GM19043 (cell line): ENCODE results near the gene ZCCHC7.

Source experiments
- ATAC-seq: cut with Tn5 transposase; IDR thresholded peaks from one replicate; pipeline ENCODE4 v1.9.1; 2021; ENCODE audit warnings: low read depth; ENCODE audit not compliant: unreplicated experiment

The ZCCHC7 gene

GRCh38 chr9:37328556-37329227 is 208.3 kb downstream of the ZCCHC7 start:
- no peak for ATAC-seq

- ATAC-seq = no peak
Measured at GRCh38 chr9:37329576-37329975, 209.2 kb downstream of the ZCCHC7 start.

DNA sequence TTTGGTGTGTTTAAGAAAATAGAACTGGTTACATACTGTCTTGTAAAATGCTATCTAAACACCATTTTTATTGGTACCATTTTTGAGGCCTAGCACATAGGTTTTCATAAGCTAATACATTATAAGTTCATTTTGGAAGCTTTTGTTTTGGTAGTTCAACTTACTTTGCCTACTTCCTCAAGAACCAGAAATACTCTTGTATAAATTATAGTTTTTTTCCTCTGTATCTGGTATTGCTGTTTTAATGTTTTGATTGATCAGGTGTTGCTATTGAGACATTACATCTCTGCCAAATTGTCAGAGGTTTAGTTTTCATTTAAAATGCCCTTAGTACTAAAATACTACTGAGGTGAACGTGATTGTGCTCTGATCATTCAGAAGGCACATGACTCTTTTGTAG is 211.5 kb downstream of the ZCCHC7 start:
- ATAC-seq = no peak

GRCh38 chr9:37332578-37332977 is 212.2 kb downstream of the ZCCHC7 start:
- ATAC-seq = no peak

DNA sequence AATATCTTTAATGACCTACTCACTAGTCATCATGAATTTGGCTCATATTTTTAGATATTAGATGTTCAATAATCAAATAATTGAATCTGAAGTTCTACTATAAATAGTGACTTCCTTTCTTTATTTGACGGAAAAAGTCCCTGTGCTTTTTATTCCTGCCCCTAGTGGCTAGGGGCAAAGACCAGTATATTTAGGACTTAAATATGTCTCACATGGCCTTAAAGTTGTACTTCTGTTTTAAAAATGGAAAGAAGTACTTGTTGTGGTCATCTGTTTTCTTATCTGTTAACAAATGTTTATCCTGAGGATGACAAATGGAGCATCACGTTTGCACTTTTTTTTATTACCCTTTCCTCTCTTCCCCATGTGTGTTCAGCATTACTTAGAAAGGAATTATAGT is 212.9 kb downstream of the ZCCHC7 start:
- no peak for ATAC-seq

GRCh38 chr9:37335238-37335637 is 214.9 kb downstream of the ZCCHC7 start:
- ATAC-seq = no peak

- ATAC-seq = no peak
Measured at GRCh38 chr9:37336150-37336549, 215.8 kb downstream of the ZCCHC7 start.

- no peak for ATAC-seq
Measured at GRCh38 chr9:37337301-37337890, 217.0 kb downstream of the ZCCHC7 start.

DNA sequence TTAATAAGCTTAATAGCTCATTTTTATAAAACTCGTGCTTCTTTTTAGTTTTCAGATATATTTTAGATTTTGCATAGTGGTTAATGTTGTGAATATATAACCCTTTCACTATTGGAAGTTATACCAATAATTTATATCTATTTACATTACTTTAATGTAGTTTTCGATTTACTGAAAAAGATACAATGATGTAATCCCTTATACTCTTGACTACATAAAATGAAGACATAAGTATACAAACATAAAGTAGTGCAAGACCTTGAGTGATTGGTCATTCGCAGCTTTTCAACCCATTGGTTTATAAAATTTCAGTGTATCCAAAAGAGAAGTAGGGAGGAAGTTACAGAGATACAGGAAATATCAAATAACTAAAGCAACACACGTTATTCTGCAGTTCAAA is 217.8 kb downstream of the ZCCHC7 start:
- no peak for ATAC-seq

DNA sequence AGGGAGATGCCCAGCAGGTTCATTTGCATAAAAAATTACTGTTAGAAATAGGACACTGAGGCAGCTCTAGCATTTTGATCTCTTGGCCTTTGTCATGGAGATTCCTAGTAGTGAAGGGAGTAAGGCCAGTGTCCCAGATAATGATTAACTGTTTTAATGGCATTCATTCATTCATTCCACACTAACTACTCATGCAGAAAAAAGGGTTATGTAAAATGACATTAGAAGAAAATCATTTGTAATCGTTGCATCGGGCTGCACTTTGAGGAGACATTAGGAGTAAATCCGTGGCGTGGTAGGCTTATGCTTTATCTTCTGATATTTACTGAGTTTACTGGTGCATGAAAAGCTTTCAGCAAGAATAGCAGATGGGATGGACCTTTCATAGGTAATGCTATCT is 219.5 kb downstream of the ZCCHC7 start:
- ATAC-seq = no peak

DNA sequence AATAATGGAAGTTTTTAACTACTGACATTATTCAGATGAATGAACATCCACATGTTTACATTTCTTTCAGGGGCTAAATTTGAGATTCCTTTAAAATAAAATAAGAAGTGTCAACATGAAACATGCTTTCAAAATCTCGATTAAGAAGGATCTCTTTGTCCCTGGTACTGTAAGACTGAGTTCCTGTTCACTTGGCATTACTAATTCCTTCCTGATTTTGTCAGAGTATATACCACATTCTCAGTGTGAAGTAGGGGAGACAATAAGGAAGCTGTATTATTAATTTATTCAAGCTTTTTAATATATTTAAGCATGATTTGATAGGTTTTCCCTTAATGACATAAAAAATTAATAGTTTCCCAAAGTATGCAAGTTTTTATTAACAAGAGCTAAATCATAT is 220.6 kb downstream of the ZCCHC7 start:
- ATAC-seq = no peak

GRCh38 chr9:37341704-37342103 is 221.3 kb downstream of the ZCCHC7 start:
- no peak for ATAC-seq

DNA sequence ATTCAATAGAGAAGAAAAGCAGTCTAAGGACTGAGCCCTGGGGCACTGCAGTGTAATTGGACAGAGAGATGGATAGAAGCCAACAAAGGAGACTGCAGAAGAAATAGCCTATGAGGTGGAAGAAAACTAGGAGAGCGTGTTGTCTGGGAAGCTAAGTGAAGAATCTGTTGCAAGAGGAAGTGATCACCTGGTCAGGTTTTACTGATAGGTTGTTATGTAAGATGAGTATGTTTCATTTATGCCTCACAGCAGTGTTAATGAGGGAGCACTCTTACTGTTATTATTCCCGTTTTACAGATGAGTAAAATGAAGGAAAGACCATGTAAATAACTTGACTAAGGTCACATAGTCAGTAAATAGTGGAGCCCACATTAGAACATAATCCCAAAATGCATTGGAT is 222.1 kb downstream of the ZCCHC7 start:
- ATAC-seq = no peak

DNA sequence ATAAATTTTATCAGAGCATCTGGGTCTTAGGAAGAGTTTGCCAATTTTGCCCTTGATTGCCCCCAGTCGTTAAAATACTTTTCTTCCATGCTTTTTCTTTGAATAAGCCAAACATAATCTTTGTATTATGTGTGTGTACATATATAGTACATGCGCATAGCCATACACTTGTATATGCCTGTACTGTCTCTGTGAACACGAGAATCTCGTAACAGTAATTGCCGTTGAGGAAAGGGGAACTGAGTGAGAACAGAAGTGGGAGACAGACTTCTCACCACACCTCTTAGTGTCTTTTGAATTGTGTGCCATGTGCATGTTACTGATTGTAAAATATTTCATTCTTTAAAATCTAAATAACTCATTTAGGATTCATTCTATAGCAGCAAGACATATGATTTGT is 222.5 kb downstream of the ZCCHC7 start:
- no peak for ATAC-seq

DNA sequence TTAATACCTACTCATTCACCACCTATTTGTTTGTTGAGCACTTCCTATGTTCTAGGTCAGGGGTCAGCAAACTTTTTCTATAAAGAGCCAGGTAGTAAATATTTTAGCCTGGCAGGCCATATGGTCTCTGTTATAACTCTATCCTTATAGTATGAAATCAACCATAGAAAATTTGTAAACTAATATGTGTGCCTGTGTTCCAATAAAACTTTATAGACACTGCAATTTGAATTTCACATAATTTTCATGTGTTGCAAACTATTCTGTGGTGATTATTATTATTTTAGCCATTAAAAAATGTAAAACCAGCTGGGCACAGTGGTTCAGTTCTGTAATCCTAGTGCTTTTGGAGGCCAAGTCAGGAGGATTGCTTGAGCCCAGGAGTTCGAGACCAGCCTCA is 223.3 kb downstream of the ZCCHC7 start:
- ATAC-seq = no peak

GRCh38 chr9:37345038-37345437 is 224.7 kb downstream of the ZCCHC7 start:
- ATAC-seq = no peak

DNA sequence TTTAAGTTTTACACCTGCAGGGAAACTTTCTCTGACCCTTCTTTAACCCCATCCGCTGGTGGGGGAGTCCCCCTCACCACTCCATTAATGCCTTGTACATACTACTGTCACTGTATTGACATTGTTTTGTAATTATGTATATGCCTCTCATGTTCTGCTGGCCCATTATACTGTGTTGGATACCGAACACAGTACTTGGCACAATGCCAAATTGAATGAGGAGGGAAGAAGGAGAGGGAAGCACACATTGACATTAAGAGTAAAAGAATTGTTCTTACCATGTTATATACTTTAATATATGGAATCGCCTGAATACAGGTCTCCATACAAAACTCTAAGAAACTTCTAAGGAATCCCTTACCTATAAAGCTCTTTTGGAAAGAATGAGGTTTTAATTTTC is 228.5 kb downstream of the ZCCHC7 start:
- no peak for ATAC-seq

- no peak for ATAC-seq
Measured at GRCh38 chr9:37350486-37351190, 230.3 kb downstream of the ZCCHC7 start.

GRCh38 chr9:37353791-37354190 is 233.4 kb downstream of the ZCCHC7 start:
- no peak for ATAC-seq

- no peak for ATAC-seq
Measured at GRCh38 chr9:37362430-37362829, 242.1 kb downstream of the ZCCHC7 start.

DNA sequence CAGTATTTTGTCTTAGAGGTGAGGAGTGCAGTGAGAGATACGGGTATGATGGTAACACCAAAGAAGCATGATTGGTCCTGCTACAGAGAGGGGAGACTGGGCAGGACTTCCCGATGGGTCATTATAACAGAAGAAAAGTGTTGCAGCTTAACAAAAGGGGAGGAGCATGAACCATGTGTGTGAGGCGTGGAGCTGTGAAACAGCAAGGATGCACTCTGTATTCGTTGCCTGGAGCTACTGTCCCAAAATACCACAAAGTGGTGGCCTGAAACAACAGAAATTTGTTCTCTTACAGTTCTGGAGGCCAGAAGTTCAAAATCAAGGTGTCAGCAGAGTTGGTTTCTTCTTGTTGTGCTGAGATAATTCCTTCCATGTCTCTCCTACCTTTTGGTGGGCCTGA is 242.8 kb downstream of the ZCCHC7 start:
- ATAC-seq = no peak

DNA sequence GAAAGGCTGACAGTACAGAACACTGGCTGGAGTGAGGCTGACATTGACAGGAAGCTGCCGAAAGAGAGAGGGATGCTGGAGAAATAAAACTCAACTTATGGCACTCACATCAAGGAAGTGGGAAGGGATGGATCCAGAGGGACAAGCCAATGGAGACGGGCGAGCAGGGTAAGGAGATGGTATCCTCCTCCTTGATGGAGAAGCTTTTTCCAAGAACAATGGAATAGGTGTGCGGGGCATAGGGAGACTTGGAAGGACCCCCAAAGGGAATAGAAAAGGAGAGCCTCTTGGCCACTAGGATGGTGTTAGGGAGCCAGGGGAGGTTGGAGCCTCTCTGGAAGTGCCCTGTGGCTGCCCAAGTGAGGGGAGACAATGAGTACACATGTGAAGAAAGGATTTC is 243.8 kb downstream of the ZCCHC7 start:
- ATAC-seq = no peak
